IMR-90 (cell line): ENCODE data around the gene ARHGAP21. TPM values are rescaled to one million over a fixed set of nuclear protein-coding genes. Genes with fewer than 3 reads are reported as not detected.

Experiments
- ATAC-seq: fragments of 200-7000 bp; cut with Tn5 transposase; 2 replicates; pipeline ENCODE4 v1.9.1; 2020; ENCODE audit warnings: low read depth, mild to moderate bottlenecking, moderate library complexity
- BruUV-seq: library from RNA; stranded (reverse); fragments of 400-500 nt; replicated peaks from 2 replicates; lab custom pipeline; 2021; lab: Mats Ljungman, UMichigan
- CTCF ChIA-PET: fragments of 300-600 bp; formaldehyde crosslinking; extraction: SDS; loops from one replicate; lab custom pipeline; 2021; ENCODE audit warnings: antibody characterized with exemption; lab: Yijun Ruan, JAX
- POLR2A ChIA-PET: fragments of 300-600 bp; sonication (Branson Sonifier 250); formaldehyde crosslinking; loops from one replicate; lab custom pipeline; 2022; ENCODE audit warnings: antibody characterized with exemption; ENCODE audit not compliant: unreplicated experiment; lab: Charles Lee
- DNase-seq: peaks from one replicate; pipeline ENCODE4 v3.0.0; 2013
- H2AFZ ChIP-seq: replicated peaks from 2 replicates; pipeline ENCODE3; 2013; ENCODE audit warnings: low read length, mild to moderate bottlenecking; ENCODE audit not compliant: poor library complexity
- H2AK5ac ChIP-seq: 2 replicates; pipeline ENCODE4 v1.6.1; 2013; ENCODE audit warnings: low read depth, low read length, inconsistent platforms
- H2AK9ac ChIP-seq: replicated peaks from 2 replicates; pipeline ENCODE3; 2013; ENCODE audit warnings: mild to moderate bottlenecking, low read depth, low read length, moderate library complexity; ENCODE audit not compliant: poor library complexity
- H2BK120ac ChIP-seq: 2 replicates; pipeline ENCODE4 v1.6.1; 2013; ENCODE audit warnings: low read depth, low read length, inconsistent platforms
- H2BK15ac ChIP-seq: 3 replicates; pipeline ENCODE4 v1.6.1; 2013; ENCODE audit warnings: low read depth, low read length, inconsistent platforms
- H2BK20ac ChIP-seq: 2 replicates; pipeline ENCODE4 v1.6.1; 2013; ENCODE audit warnings: low read depth, mild to moderate bottlenecking, inconsistent platforms, low read length, moderate library complexity
- H2BK5ac ChIP-seq: 2 replicates; pipeline ENCODE4 v1.6.1; 2013; ENCODE audit warnings: mild to moderate bottlenecking, low read depth, low read length, inconsistent platforms; ENCODE audit not compliant: poor library complexity, severe bottlenecking
- H3K14ac ChIP-seq: replicated peaks from 2 replicates; pipeline ENCODE4 v1.6.1; 2013; ENCODE audit warnings: low read depth, low read length, inconsistent platforms
- H3K18ac ChIP-seq: 2 replicates; pipeline ENCODE4 v1.6.1; 2013; ENCODE audit warnings: low read depth, low read length, control low read depth
- H3K23ac ChIP-seq: 2 replicates; pipeline ENCODE4 v1.6.1; 2013; ENCODE audit warnings: low read depth, low read length, inconsistent platforms
- H3K27ac ChIP-seq: 2 replicates; pipeline ENCODE4 v1.5.1; 2013; ENCODE audit warnings: mild to moderate bottlenecking, control low read depth, low read length; ENCODE audit not compliant: insufficient read depth
- H3K27me3 ChIP-seq: 2 replicates; pipeline ENCODE4 v1.6.1; 2013; ENCODE audit warnings: low read length; ENCODE audit not compliant: control insufficient read depth, insufficient read depth
- H3K36me3 ChIP-seq: 2 replicates; pipeline ENCODE4 v1.6.1; 2013; ENCODE audit warnings: low read length, mixed read lengths; ENCODE audit not compliant: control insufficient read depth, insufficient read depth
- H3K4ac ChIP-seq: 2 replicates; pipeline ENCODE4 v1.6.1; 2013; ENCODE audit warnings: low read depth, low read length, inconsistent platforms
- H3K4me1 ChIP-seq: 2 replicates; pipeline ENCODE4 v1.6.1; 2013; ENCODE audit warnings: low read length, mixed read lengths; ENCODE audit not compliant: control insufficient read depth, insufficient read depth
- H3K4me2 ChIP-seq: 2 replicates; pipeline ENCODE4 v1.6.1; 2013; ENCODE audit warnings: low read depth, mild to moderate bottlenecking, control low read depth, low read length, moderate library complexity
- H3K4me3 ChIP-seq: 2 replicates; pipeline ENCODE4 v1.5.1; 2013; ENCODE audit warnings: low read depth, mild to moderate bottlenecking, control low read depth, low read length, moderate library complexity; ENCODE audit not compliant: insufficient read depth
- H3K56ac ChIP-seq: 2 replicates; pipeline ENCODE4 v1.6.1; 2013; ENCODE audit warnings: low read length, inconsistent platforms; ENCODE audit not compliant: insufficient read depth; ENCODE audit errors: extremely low read depth
- H3K79me1 ChIP-seq, 2 experiments: 2 replicates each; pipeline ENCODE4 v1.6.1; 2013; ENCODE audit warnings: low read length in 2 of 2, inconsistent platforms in 1 of 2, low read depth in 1 of 2
- H3K9ac ChIP-seq: 2 replicates; pipeline ENCODE4 v1.6.1; 2013; ENCODE audit warnings: low read depth, low read length, control low read depth
- H3K9me1 ChIP-seq: 2 replicates; pipeline ENCODE4 v1.6.1; 2013; ENCODE audit warnings: low read length, inconsistent platforms; ENCODE audit not compliant: insufficient read depth
- H3K9me3 ChIP-seq: 2 replicates; pipeline ENCODE4 v1.6.1; 2013; ENCODE audit warnings: low read length; ENCODE audit not compliant: control insufficient read depth, insufficient read depth
- H4K20me1 ChIP-seq: 2 replicates; pipeline ENCODE4 v1.6.1; 2013; ENCODE audit warnings: low read length, inconsistent platforms; ENCODE audit not compliant: insufficient read depth
- H4K5ac ChIP-seq: 2 replicates; pipeline ENCODE4 v1.6.1; 2013; ENCODE audit warnings: mild to moderate bottlenecking, low read depth, low read length, control low read depth
- H4K8ac ChIP-seq, 2 experiments: 2 replicates each; pipeline ENCODE4 v1.6.1; 2013; ENCODE audit warnings: low read depth in 2 of 2, low read length in 2 of 2, control low read depth in 1 of 2, inconsistent platforms in 1 of 2
- H4K91ac ChIP-seq: 2 replicates; pipeline ENCODE4 v1.6.1; 2013; ENCODE audit warnings: low read depth, low read length, inconsistent platforms; ENCODE audit not compliant: insufficient read depth
- FOS ChIP-seq: fragments of 150-350 bp; IDR thresholded peaks from 2 replicates; pipeline ENCODE4 v1.6.1; 2016; ENCODE audit warnings: low read depth, low read length
- POLR2A ChIP-seq: IDR thresholded peaks from 2 replicates; pipeline ENCODE4 v1.6.1; 2012; ENCODE audit warnings: mild to moderate bottlenecking, low read depth, low read length
- WGBS, 2 experiments: methylation state at CpG; one replicate each; pipeline versions ENCODE4 v1.1.5 to v1.1.7; 2013; ENCODE audit warnings: missing lambda C conversion rate in 2 of 2; ENCODE audit not compliant: insufficient read length in 1 of 2; ENCODE audit errors: extremely low coverage in 2 of 2; 5-methylcytosine and 5-hydroxymethylcytosine counted together
- dilution Hi-C: fragments of 300-500 bp; cut with HindIII; formaldehyde crosslinking; loops from one replicate; pipeline ENCODE4 v1.14.3; 2018; ENCODE audit warnings: low sequenced_read_pairs; ENCODE audit not compliant: unreplicated experiment
- in situ Hi-C: fragments of 300-500 bp; cut with MboI; formaldehyde crosslinking; loops from 3 replicates; pipeline ENCODE4 v1.14.3; 2019; ENCODE audit warnings: low sequenced_read_pairs, inconsistent platforms, mixed read lengths
- intact Hi-C: fragments of 100-400 bp; cut with micrococcal nuclease; formaldehyde crosslinking; loops from 2 replicates; pipeline ENCODE4 v1.10.0; 2022
- polyA plus RNA-seq, 3 experiments: library from polyadenylated mRNA; depleted of rRNA; stranded (reverse); fragments of >200 nt; gene quantifications; 2 replicates each; pipeline ENCODE4 v1.2.3, GENCODE V29; 2012; ENCODE audit warnings: low replicate concordance in 1 of 3
- total RNA-seq: library from RNA; depleted of rRNA; stranded (reverse); fragments of >200 nt; gene quantifications from 2 replicates; pipeline ENCODE4 v1.2.3, GENCODE V29; 2012

ARHGAP21 gene
- total and polyA plus RNA-seq, 2 of the 4 experiments (the other 2 are of a cell fraction), result 43.3 to 94.3 TPM

DNA sequence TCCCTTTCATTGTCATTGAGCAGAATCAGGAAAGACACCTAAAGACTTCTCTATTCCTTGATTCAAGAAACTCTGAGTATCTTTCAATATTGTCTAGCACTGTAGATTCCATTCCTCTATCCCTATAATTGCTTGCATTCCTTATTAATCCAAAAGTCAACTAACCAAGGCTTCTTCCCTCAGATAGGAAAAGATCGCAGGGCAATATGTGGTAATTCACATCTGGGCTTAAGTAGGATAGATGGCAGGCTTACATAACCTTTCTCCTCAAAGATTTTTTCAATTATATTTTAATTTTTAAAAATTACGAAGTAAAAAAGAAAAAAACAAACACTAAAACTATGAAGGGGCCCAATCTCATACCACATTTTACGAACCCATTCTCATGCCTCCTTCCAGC is 7.1 kb upstream of the ARHGAP21 start:
- intact Hi-C loops, result no loop called here
- Histone ChIP-seq H2BK15ac (no peak overlapping the region), H3K18ac (no peak overlapping the region), H4K8ac (no peak overlapping the region), H2BK5ac (no peak overlapping the region), H3K9ac (no peak overlapping the region), H3K27ac (no peak overlapping the region), H3K4me3 (no peak overlapping the region), H3K4me1 (no peaks in the 10 kb centered on the region), H3K79me1 (no peaks in the 10 kb centered on the region), H2AK5ac (no peak overlapping the region), H2BK120ac (no peak overlapping the region), H3K14ac (no peak overlapping the region), H3K23ac (no peak overlapping the region), H3K9me3 (no peaks in the 10 kb centered on the region), H4K5ac (no peak overlapping the region), H3K4me2 (no peak overlapping the region), H2AK9ac (no peak overlapping the region), H3K56ac (no peak overlapping the region), H3K27me3 (no peaks in the 10 kb centered on the region), H4K91ac (no peak overlapping the region), H3K36me3 (no peaks in the 10 kb centered on the region), H3K4ac (no peak overlapping the region), H2BK20ac (no peak overlapping the region), H2AFZ (no peak overlapping the region), H4K20me1 (no peaks in the 10 kb centered on the region), H3K9me1 (no peaks in the 10 kb centered on the region)
- no TSS peak for BruUV-seq
- dilution Hi-C loops, result no loop called here
- TF ChIP-seq POLR2A (no peak), FOS (no peak)
- in situ Hi-C loops, result no loop called here
- ATAC-seq, result peak; percentile 49; the same call in 1 of the 2 replicates
- POLR2A ChIA-PET, result no interaction called here
- DNase-seq, result no peak
- no CpG with 5 or more reads among the region's 3 CpGs for WGBS, 2 experiments
- CTCF ChIA-PET, result no interaction called here
